GM18498 (cell line): ENCODE data around the gene GPC1.
"Not testable (repeated sequence)": the region's sequence is repeated elsewhere in the genome, so short reads cannot be mapped to it uniquely, and the experiment has no call there.

Source experiments
- ATAC-seq: cut with Tn5 transposase; IDR thresholded peaks from one replicate; pipeline ENCODE4 v1.9.1; 2021; ENCODE audit warnings: mild to moderate bottlenecking, moderate library complexity; ENCODE audit not compliant: unreplicated experiment

GPC1 gene

DNA sequence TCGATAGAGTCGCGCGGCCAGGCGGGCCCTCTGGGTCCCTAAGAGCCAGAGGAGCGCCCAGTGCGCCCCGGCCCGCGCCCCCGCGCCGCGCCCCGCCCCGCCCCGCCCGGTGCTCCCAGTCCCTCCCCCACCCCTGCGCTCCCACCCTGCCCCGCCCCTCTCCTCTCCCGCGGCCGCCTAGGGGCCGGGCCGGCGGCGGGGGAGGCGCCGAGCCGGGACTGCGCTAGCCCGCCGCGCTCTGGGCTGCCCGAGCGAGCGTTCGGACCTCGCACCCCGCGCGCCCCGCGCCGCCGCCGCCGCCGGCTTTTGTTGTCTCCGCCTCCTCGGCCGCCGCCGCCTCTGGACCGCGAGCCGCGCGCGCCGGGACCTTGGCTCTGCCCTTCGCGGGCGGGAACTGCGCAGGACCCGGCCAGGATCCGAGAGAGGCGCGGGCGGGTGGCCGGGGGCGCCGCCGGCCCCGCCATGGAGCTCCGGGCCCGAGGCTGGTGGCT is at the start of gene GPC1:
Gene GPC1, plus strand, starts transcription at position 207 of the 491 bp plus-strand sequence. Its CDS starts 256 bp downstream, at position 463.
- peak; percentile 70 for ATAC-seq

GRCh38 chr2:240386326-240386725 is 49.1 kb upstream of the GPC1 start:
- no peak for ATAC-seq

DNA sequence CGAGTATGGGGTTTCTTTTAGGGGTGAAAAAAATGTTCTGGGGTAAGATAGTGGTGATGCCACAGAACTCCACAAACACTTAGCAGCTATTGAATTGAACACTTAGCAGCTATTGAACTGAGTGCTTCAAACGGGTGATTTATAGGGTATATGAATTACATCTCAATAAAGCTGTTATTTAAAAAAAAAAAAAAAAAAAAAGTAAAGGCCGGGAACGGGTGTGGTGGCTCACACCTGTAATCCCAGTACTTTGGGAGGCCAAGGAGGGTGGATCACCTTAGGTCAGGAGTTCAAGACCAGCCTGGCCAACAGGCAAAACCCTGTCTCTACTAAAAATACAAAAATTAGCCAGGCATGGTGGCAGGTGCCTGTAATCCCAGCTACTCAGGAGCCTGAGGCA is 48.7 kb upstream of the GPC1 start:
- ATAC-seq: not testable (repeated sequence)

- ATAC-seq: no peak
These were observed 48.2 kb upstream of the GPC1 start for GRCh38 chr2:240387325-240387668.

- no peak for ATAC-seq
These were observed 47.6 kb upstream of the GPC1 start for GRCh38 chr2:240387669-240388358.

DNA sequence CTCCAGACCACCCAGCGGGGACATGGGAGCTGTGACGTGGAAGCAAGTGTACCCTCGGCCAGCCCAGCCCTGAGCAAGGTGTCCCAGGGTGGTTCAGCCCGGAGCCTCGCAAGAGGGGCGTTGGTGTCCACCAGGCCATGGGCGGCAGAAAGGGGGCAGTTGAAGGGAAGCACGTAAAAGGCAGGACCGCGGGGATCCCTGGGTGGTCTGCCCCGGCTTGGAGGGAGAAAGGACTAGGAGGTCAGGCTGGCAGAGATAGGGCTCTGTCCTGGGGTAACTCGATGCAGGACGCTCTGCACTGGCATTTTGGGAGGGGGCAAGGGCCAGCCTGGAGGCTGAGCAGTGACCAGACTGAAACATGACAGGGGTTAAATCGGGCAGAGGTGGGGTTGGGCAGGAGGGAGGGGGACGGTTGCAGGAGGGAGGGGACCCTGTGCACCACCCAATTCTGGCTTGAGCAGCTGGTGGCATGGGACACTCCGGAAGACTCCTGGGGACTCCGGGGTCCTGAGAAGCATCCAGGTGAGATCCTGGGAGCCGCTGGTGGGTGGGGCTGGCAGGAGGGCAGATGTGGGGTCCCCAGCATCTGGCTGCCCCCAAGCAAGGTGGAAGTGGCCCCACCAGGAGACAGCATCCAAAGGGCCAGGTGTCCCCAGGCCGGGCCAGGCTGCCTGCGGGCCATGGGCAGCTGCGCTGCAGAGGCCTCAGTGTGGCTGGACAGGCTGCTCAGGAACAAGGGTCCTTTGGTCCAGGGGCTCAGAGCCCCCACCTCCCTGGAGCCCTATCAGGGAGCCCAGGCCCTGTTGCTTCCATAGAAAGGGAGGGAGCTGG is 46.8 kb upstream of the GPC1 start:
- ATAC-seq: no peak

DNA sequence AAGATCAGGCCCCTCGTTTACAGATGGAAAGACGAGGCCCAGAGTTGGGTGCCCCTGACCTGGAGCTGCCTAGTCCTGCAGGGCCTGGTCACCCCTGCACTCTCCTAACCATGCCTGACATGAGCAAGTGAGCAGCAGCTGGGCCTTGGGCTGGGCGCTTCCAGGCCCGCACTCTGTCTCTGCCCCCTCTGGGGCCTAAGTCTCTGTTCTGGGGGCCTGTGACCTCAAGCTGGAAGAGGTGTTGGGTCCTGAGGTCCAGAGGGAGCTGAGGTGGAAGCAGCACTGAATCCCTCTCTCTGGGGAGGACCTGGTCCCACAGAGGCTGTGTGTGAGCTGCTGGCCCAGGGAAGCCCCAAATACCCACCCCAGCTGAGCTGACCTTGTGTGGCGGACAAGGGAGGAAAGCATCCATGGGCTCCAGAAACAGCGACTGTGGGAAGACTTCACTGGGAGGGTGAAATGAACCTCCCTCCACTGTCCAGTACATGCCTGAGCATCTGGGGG is 46.1 kb upstream of the GPC1 start:
- ATAC-seq: no peak

DNA sequence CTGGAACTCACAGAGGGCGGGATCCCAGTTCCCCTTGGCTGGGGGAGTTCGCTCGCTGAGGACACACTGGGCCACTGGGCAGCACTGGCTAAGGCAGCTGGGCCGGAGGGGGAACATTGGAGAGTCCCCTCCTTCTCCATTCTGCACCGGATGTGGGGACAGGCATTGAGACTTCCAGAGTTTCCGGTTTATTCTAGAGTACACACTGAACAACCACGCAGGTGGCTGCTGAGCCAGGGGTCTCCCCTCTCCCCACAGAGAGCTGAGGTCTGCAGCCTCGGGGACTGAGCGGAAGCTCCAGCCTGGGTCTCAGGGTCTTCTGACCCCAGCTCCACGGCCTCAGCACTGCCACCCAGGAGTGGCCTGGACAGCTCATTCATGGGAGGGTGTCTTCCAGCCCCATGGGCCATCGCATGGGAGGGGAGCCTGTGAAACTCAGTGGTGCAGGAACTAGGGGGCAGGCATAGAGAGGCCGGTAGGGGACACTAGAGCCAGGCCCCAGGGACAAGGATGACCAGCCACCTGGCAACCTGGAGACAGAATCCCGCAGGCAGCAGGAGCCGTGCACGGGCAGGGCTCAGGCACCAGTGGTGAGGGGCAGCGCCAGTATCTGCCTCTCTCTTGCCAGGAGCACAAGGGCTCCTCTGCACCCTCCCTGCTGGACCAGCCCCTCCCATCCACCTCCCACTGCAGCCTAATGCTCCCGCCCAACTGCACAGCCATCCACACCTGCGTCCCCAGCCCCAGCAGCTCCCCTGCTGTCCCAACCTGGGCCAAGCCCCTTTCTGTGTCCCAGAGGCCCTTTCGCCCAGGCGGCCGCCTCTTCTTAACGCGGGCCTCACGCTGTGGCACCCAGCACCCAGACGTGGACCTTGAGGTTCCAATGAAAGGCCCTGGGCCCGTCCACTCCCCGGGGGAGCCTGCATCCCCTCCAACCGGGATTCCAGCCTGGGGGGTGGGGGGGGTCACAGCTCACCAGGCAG is 45.1 kb upstream of the GPC1 start:
- no peak for ATAC-seq

DNA sequence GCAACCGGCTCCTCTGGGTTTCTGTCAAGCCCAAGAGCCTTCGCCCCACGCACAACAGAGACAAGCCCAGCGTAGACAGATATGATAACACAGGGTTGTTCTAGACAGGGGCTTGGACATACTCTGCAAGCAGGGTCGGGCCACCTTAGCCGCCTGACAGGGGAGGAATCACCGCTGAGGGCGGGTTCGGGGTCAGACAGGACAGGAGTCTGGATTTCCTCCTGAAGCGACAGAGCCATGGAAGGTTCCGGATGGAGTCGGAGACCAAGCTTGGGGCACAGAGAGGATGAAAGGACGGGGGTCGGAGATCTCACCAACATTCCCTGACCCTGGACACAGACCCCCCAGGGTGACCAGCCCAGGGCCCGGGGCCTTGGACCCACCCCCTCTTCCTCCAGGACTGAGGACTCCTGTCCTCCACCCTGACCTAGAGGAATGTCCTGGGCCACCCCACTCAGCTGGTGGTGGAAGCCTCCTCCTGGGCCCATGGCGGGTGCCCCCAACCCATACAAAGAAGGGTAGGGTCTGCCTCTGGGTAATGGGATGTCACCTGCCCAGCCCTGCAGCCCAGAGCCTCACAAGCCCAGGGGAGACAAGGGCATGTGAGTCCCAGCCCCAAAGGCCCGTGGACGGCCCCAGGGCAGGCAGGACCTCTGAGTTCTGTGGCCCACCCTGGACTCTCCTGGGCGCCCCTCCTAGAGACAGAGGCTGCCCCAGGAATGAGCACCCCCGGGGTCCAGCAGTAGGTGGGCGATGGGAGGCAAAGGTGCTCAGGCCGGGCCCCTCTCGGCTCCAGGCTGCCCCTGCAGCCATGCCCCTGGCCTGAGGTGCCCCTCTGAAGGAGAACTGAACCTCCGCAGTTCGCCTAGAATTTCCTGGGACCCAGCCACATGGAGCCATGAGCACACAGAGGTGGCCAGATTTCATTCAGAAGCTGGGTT is 44.1 kb upstream of the GPC1 start:
- no peak for ATAC-seq

- no peak for ATAC-seq
These were observed 43.1 kb upstream of the GPC1 start for GRCh38 chr2:240392084-240392947.

GRCh38 chr2:240392948-240393830 is 42.3 kb upstream of the GPC1 start:
- ATAC-seq: no peak

DNA sequence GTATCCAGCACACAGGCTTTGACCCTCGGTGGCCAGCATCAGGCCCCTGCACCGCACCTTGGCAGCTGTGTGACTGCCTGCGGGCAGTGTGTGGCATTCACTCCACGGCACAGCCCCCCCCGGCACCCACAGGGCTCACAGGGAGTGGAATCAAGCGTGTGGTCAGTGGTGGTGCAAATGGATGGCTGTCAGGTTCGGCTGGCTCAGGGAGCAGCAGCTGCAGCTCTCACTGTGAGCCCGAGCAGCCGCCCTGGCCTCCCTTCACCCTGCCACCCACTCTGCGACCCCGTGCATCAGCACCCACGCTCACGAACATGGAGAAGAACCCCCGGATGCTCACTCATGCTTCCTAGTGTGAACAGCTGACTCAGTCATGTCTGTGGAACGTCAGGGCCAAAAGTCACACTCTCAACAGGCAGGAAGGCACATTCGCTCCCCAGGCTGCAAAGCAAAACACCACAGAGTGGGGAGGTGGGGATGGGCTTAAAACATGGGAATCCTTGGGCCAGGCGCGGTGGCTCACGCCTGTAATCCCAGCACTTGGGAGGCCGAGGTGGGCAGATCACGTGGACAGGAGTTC is 41.5 kb upstream of the GPC1 start:
- no peak for ATAC-seq

DNA sequence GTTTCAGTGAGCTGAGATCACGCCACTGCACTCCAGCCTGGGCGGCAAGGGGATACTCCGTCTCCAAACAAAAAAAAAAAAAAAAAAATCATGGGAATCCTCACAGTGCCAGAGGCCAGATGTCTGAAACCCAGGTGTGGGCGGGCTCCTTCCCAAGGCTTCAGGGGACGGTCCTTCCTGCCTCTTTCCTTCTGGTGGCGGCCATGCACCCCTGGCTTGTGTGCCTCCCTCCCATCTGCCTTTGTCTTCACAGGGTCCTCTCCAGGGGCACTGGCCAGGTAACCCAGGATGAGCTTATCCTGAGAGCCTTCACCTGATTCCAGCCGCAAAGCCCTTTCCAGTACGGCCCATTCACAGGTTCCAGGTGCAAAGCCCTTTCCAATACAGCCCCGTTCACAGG is 40.9 kb upstream of the GPC1 start:
- no peak for ATAC-seq

DNA sequence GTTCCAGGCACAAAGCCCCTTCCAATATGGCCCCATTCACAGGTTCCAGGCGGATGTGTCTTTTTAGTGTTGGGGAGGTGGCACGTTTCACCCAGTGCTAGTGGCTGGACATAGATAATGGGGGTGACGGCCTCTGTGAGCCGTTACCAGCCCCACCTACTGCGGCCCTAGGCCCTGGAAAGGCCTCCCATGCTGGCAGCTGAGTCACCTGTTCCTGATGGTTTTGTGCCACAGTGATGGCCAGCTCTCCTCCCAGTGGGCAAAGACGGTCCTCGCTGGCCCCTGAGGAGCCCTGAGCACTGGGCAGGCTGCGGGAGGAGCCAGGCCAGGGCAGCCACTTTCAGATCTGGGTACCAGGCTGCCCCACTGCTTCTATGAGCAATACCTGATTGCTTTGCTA is 40.0 kb upstream of the GPC1 start:
- no peak for ATAC-seq

GRCh38 chr2:240395896-240396622 is 39.4 kb upstream of the GPC1 start:
- no peak for ATAC-seq

DNA sequence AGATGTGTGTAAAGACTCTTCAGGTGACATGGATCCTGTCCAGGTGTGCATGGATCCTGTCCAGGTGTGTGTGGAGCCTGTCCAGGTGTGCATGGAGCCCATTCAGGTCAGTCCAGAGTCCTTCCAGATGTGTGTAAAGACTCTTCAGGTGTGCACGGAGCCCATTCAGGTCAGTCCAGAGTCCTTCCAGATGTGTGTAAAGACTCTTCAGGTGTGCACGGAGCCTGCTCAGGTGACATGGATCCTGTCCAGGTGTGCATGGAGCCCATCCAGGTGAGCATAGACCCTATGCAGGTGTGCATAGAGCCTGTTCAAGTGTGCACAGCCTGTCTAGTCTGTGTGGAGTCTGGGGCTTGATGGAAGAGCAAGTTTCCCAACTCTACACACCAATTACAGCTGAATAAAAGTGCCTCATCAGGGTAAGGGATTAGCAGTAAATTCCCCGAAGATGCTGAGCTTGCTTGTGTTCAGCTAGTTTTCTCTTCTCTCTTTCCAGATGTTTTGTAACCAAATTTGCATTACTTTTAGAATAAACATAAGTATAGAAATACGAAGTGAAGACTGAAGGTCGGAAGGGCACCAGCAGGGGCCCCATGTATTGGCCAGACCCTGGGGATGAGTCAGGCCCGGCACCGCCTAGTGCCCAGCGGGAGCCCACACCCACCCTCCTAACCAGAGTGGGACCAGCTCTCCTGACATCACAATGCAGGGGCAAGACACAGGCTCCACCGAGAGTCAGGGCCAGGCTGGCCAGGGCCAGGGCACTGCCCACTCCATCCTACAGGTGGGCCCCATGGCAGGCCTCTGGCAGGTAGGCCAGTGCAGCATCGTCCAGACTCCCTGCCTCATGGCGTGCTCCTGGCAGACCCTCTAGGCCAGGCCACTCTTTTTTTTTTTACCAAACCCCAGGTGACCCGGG is 38.6 kb upstream of the GPC1 start:
- no peak for ATAC-seq
